ENCODE results near the gene FOXA1. TPM values are rescaled to one million over a fixed set of nuclear protein-coding genes. Genes with fewer than 3 reads are reported as not detected.

Gene FOXA1
- total and polyA plus RNA-seq, 2 donors (not counting 1 experiment from before 2014, with no cell fraction given) = not detected

DNA sequence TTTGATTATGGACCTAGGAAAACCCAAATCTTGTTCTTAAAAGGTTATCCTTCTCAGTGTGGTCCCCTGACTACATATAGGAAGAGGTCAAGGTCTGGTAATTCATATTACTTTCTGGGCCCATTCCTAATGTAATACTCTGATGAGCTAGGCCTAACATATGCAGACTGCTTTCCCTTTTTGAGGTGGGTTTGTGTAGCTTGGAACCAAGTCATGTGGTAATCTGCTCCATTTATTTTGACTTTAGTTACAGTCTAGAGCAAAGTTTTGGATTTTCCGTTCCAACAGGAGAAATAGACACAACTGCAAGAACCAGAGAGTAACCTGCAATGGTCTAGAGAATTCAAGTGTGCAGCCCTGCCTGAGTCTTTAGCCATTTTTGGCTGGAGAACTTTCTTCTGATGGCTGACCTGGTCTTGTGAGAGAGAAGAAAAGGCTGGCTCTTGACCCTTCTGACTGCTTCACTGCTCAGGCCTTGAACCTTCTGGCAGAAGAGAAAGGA lies 22.9 kb upstream of the FOXA1 start:
- H3K27me3 ChIP-seq (replicated peaks in 1 of 4; ENCODE audit: control extremely low read depth in 1 of 4, control insufficient read depth in 3 of 4, insufficient read depth in 4 of 4, low read length in 3 of 4) = peaks cover 0 to 8% (median 0%) of the 10 kb centered on the region in 4 experiments
- H3K79me2 ChIP-seq (ENCODE audit: control insufficient read depth, insufficient read depth, low read length) = no peaks in the 10 kb centered on the region
- intact Hi-C loops (cut with micrococcal nuclease) = no loop called here
- H4K20me1 ChIP-seq (ENCODE audit: control insufficient read depth, insufficient read depth, low read length, poor library complexity, severe bottlenecking) = no peaks in the 10 kb centered on the region
- Mint-ChIP-seq H3K27ac (no peak overlapping the region), H3K4me1 (no peaks in the 10 kb centered on the region), H3K27me3 (no peaks in the 10 kb centered on the region), H3K9me3 (ENCODE audit: insufficient read depth) (peaks cover 6% of the 10 kb centered on the region), H3K4me3 (no peak overlapping the region)
- no peaks in the 10 kb centered on the region for H3K36me3 ChIP-seq (replicated peaks in 1 of 2; ENCODE audit: control extremely low read depth in 1 of 2, control insufficient read depth in 1 of 2, extremely low read depth in 1 of 2, insufficient read depth in 2 of 2, low read length in 1 of 2)
- no peak overlapping the region for H3K9ac ChIP-seq (ENCODE audit: low read length)
- H3K27ac ChIP-seq (ENCODE audit: low read length in 2 of 2) = no peak overlapping the region
- CTCF ChIA-PET = no interaction called here
- no peak overlapping the region for H2AFZ ChIP-seq (ENCODE audit: insufficient read depth, low read depth, low read length, poor library complexity, severe bottlenecking)
- H3K9me3 ChIP-seq (ENCODE audit: control extremely low read depth in 1 of 3, control insufficient read depth in 2 of 3, insufficient read depth in 1 of 3, low read length in 2 of 3) = peaks cover 9 to 23% (median 20%) of the 10 kb centered on the region in 3 donors
- no peak for ATAC-seq (ENCODE audit: low read depth)
- H3K4me1 ChIP-seq (ENCODE audit: control insufficient read depth in 2 of 2, insufficient read depth in 2 of 2, low read length in 2 of 2) = no peaks in the 10 kb centered on the region
- WGBS (ENCODE audit: insufficient coverage) = 100% methylated on average over 1 of the region's 1 CpG
- no peak overlapping the region for H3K4me2 ChIP-seq (replicated peaks; ENCODE audit: low read depth, low read length, poor library complexity, severe bottlenecking)
- H3K4me3 ChIP-seq (ENCODE audit: control extremely low read depth in 1 of 5, extremely low read depth in 1 of 5, insufficient read depth in 1 of 5, low read depth in 2 of 5, low read length in 4 of 5) = no peak overlapping the region
- DNase-seq = no peak
- POLR2A ChIA-PET = no interaction called here
- TF ChIP-seq, protein P1, sequence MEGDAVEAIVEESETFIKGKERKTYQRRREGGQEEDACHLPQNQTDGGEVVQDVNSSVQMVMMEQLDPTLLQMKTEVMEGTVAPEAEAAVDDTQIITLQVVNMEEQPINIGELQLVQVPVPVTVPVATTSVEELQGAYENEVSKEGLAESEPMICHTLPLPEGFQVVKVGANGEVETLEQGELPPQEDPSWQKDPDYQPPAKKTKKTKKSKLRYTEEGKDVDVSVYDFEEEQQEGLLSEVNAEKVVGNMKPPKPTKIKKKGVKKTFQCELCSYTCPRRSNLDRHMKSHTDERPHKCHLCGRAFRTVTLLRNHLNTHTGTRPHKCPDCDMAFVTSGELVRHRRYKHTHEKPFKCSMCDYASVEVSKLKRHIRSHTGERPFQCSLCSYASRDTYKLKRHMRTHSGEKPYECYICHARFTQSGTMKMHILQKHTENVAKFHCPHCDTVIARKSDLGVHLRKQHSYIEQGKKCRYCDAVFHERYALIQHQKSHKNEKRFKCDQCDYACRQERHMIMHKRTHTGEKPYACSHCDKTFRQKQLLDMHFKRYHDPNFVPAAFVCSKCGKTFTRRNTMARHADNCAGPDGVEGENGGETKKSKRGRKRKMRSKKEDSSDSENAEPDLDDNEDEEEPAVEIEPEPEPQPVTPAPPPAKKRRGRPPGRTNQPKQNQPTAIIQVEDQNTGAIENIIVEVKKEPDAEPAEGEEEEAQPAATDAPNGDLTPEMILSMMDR (IDR thresholded peaks at IDR 0.05) = no peak
- TF ChIP-seq EZH2 (IDR thresholded peaks at IDR 0.05; ENCODE audit: borderline replicate concordance, insufficient read depth, low read depth, low read length, poor library complexity, severe bottlenecking) = no peak

DNA sequence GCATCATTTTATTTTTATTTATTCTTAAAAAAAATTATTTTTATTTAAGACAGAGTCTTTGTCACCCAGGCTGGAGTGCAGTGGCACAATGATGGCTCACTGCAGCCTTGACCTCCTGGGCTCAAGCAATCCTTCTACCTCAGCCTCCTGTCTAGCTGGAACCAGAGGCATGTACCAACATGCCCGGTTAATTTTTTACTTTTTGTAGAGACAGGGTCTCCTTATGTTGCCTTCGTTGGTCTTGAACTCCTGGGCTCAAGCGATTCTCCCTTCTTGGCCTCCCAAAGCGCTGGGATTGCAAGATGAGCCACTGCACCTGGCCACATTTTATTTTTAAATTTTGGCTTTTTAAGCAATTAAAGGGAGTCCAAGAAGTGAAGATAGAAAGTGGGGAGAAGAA lies 21.8 kb upstream of the FOXA1 start:
- Histone ChIP-seq H3K9me3 (ENCODE audit: control extremely low read depth in 1 of 3, control insufficient read depth in 2 of 3, insufficient read depth in 1 of 3, low read length in 2 of 3) (peaks cover 11 to 20% (median 14%) of the 10 kb centered on the region in 3 donors), H3K79me2 (ENCODE audit: control insufficient read depth, insufficient read depth, low read length) (no peaks in the 10 kb centered on the region), H3K27me3 (replicated peaks in 1 of 4; ENCODE audit: control extremely low read depth in 1 of 4, control insufficient read depth in 3 of 4, insufficient read depth in 4 of 4, low read length in 3 of 4) (no peaks in the 10 kb centered on the region), H3K9ac (ENCODE audit: low read length) (no peak overlapping the region), H3K4me1 (ENCODE audit: control insufficient read depth in 2 of 2, insufficient read depth in 2 of 2, low read length in 2 of 2) (no peaks in the 10 kb centered on the region), H3K27ac (ENCODE audit: low read length in 2 of 2) (no peak overlapping the region), H3K36me3 (replicated peaks in 1 of 2; ENCODE audit: control extremely low read depth in 1 of 2, control insufficient read depth in 1 of 2, extremely low read depth in 1 of 2, insufficient read depth in 2 of 2, low read length in 1 of 2) (no peaks in the 10 kb centered on the region), H2AFZ (ENCODE audit: insufficient read depth, low read depth, low read length, poor library complexity, severe bottlenecking) (no peak overlapping the region), H3K4me2 (replicated peaks; ENCODE audit: low read depth, low read length, poor library complexity, severe bottlenecking) (no peak overlapping the region), H3K4me3 (ENCODE audit: control extremely low read depth in 1 of 5, extremely low read depth in 1 of 5, insufficient read depth in 1 of 5, low read depth in 2 of 5, low read length in 4 of 5) (no peak overlapping the region), H4K20me1 (ENCODE audit: control insufficient read depth, insufficient read depth, low read length, poor library complexity, severe bottlenecking) (no peaks in the 10 kb centered on the region)
- no peak overlapping the region for H3K4me3 Mint-ChIP-seq
- peaks cover 8% of the 10 kb centered on the region for H3K9me3 Mint-ChIP-seq (ENCODE audit: insufficient read depth)
- ATAC-seq (ENCODE audit: low read depth) = no peak
- no peak for TF ChIP-seq EZH2 (IDR thresholded peaks at IDR 0.05; ENCODE audit: borderline replicate concordance, insufficient read depth, low read depth, low read length, poor library complexity, severe bottlenecking)
- TF ChIP-seq, protein P1 (IDR thresholded peaks at IDR 0.05) = no peak
- ChIA-PET CTCF (no interaction called here), POLR2A (no interaction called here)
- 80% methylated on average over 1 of the region's 4 CpGs for WGBS (ENCODE audit: insufficient coverage)
- intact Hi-C loops (cut with micrococcal nuclease) = no loop called here
- no peaks in the 10 kb centered on the region for H3K4me1 Mint-ChIP-seq
- H3K27me3 Mint-ChIP-seq = no peaks in the 10 kb centered on the region
- no peak for DNase-seq
- H3K27ac Mint-ChIP-seq = no peak overlapping the region
